WI38 (cell line): ENCODE results near the gene SUPT5H.

Experiments used
- H3K4me3 ChIP-seq: 2 replicates; pipeline ENCODE4 v1.5.1; 2011; ENCODE audit warnings: low read depth, mild to moderate bottlenecking, control low read depth, low read length
- TF ChIP-seq, protein P1 (sequence below): IDR thresholded peaks from 2 replicates; pipeline ENCODE4 v1.5.1; 2012; ENCODE audit warnings: low read depth, mild to moderate bottlenecking, control low read depth, low read length

SUPT5H gene

DNA sequence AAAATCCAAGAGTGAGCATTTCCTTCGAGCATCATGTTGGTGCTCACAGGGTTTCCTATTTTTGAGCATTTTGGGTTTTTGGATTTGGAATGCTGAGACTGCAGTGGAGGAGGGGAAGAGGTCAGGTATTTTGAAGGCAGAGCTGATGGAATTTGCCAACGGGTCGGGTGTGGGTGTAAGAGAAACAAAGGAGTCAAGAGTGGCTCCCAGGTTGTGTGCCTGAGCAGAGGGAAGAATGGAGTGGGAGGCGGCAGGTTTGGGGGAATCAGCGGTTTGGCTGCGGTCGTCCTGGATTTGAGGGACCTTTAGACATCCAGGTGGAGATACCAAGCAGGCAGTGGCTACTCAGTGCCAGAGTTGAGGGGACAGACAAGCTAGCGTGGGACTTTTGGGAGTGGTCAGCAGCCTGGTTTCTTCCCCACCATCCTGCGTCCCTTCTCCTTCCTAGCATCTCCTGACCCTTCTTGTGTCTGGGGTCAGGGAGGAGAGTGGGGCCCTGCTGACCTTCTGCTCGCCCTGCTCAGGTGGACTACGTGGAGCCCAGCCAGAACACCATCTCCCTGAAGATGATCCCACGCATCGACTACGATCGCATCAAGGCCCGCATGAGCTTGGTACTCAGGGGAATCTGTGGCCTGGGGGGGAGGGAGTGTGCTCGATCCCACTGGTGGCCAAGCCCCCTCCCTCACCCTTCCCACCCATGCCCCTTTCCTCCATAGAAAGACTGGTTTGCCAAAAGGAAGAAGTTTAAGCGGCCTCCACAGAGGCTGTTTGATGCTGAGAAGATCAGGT is 20.8 kb downstream of the SUPT5H start:
- no peak overlapping the region for H3K4me3 ChIP-seq
- TF ChIP-seq, protein P1, sequence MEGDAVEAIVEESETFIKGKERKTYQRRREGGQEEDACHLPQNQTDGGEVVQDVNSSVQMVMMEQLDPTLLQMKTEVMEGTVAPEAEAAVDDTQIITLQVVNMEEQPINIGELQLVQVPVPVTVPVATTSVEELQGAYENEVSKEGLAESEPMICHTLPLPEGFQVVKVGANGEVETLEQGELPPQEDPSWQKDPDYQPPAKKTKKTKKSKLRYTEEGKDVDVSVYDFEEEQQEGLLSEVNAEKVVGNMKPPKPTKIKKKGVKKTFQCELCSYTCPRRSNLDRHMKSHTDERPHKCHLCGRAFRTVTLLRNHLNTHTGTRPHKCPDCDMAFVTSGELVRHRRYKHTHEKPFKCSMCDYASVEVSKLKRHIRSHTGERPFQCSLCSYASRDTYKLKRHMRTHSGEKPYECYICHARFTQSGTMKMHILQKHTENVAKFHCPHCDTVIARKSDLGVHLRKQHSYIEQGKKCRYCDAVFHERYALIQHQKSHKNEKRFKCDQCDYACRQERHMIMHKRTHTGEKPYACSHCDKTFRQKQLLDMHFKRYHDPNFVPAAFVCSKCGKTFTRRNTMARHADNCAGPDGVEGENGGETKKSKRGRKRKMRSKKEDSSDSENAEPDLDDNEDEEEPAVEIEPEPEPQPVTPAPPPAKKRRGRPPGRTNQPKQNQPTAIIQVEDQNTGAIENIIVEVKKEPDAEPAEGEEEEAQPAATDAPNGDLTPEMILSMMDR: no peak

DNA sequence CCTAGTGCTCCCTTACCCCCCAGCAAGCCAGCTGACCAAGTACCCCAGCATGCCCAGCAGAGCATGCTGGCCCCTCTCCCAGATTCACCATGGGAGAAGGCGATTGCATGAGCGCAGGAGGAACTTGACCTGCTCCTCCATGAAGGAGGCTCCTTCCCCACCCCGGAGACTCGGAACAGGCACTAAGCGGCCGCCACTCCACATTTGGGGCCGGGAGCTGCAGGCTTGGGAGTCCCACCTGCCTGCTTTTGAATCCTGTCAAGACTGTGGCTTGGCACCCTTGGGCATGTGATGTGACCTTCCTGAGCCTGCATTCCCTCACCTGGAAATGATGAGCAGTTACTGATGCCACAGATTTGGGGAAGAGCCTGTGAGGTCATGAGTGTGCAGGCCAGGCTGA is 22.6 kb downstream of the SUPT5H start:
- no peak overlapping the region for H3K4me3 ChIP-seq
- TF ChIP-seq, protein P1: no peak

GRCh38 chr19:39469036-39469435 is 23.7 kb downstream of the SUPT5H start:
- H3K4me3 ChIP-seq: no peak overlapping the region
- TF ChIP-seq, protein P1: no peak

GRCh38 chr19:39469567-39469966 is 24.2 kb downstream of the SUPT5H start:
- H3K4me3 ChIP-seq: no peak overlapping the region
- TF ChIP-seq, protein P1: no peak

DNA sequence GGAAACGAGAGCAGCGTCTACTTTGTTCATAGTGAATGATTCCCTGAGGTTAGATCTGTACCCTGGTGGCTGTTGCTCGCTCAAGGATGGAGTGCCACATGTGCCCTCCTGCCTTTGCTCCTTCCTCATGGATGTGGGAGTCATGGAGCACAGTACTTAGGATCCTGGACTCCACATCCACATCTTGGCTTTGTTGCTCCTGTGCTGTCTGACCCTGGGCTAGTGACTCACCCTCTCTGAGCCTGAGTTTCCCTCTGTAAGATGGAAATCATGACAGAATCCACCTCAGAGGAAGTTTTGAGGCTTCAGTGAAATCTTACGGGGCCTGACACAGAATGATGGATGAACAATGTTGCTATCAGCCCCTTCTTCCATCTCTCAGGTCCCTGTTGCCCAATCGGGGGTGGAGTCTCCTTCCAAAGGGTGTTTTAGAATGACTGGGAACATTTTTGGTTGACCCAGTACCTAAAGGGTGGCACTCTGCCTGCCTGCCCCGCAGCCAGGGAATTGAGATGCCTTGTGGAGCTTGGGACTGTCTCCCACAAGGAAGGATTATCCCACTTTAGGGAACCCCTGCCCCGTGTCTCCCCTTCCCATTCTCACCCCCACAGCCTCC is 25.4 kb downstream of the SUPT5H start:
- no peak overlapping the region for H3K4me3 ChIP-seq
- TF ChIP-seq, protein P1: no peak

GRCh38 chr19:39471756-39472536 is 26.6 kb downstream of the SUPT5H start:
- TF ChIP-seq, protein P1: no peak
- H3K4me3 ChIP-seq: no peak overlapping the region
